ENCODE data around the gene SLC29A1. TPM values are rescaled to one million over a fixed set of nuclear protein-coding genes. Genes with fewer than 3 reads are reported as not detected.

SLC29A1 gene
- total and polyA plus RNA-seq, 9 of the 15 experiments (the other 6 are each of a cell fraction or from before 2014, with no cell fraction given), result 18.9 to 170 (median 57.7) TPM

DNA sequence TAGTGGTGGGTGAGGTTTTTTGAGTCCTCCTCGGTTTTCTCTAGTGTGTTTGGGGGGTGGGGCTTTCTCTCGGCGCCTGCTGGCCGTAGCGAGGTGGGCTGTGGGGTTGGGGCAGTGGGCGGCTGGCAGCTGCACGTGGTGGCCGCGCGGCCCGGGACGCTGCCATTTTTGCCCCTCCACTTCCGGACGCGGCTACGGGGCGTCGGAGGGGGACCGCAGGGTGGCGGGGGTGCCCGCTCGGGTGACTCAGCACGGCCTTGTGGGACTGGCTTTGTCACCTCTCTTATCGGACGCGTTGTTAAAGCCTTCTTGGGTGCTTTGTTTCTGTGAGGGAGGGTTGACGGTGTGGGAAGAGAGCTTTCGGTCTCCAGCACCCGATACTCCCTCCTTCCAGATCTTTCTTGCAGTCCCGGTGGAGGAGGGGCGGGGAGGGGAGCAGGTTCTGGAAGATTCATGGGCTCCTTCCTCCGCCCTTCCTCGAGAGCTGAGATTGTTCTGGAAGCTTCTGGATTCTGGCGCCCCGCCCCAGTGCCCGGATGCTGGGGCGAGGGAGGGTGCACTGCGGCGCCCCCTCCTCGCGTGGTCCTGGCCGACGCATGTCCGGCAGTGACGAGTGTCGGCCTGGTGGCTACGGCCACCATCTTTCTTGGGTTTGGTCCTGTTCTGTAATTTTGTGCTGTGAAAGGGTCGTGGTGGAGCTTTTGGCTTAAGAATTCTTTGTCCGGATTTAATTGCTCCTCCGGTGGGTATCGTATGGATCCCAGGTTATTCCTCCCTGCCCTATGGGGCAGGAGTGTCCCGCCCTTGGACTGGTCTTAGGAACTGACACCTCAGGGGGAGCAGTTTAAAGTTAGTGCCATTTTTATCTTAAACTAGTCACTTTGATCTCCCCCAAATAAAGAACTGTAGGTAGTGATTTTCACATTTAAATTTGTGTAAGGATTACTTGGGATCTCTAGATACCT lies 24.2 kb downstream of the SLC29A1 start:
- Histone ChIP-seq H3K4me2 (ENCODE audit: insufficient read depth, low read length) (peak overlapping the region; percentile 99), H2AFZ (ENCODE audit: low read depth, low read length) (no peak overlapping the region), H4K20me1 (replicated peaks; ENCODE audit: control insufficient read depth, insufficient read depth, low read length) (peaks cover 53% of the 10 kb centered on the region), H3K9ac (ENCODE audit: insufficient read depth in 1 of 2, low read depth in 2 of 2, low read length in 2 of 2) (peak overlapping the region; percentile 95 to 100), H3K4me3 (peak overlapping the region; percentile 94), H3K9me1 (ENCODE audit: control insufficient read depth, insufficient read depth, low read length) (peaks cover 11% of the 10 kb centered on the region), H3K27ac (ENCODE audit: extremely low read depth, low read depth, low read length) (peak overlapping the region; percentile 98), H3K4me1 (replicated peaks in 1 of 2; ENCODE audit: control insufficient read depth in 2 of 2, insufficient read depth in 2 of 2, low read length in 2 of 2) (peaks cover 22 to 34% of the 10 kb centered on the region in 2 experiments), H3K36me3 (ENCODE audit: control insufficient read depth, insufficient read depth, low read length) (peaks cover 56% of the 10 kb centered on the region), H3K9me3 (replicated peaks; ENCODE audit: control insufficient read depth, insufficient read depth, low read depth, low read length) (no peaks in the 10 kb centered on the region), H3K79me2 (ENCODE audit: control insufficient read depth, insufficient read depth, low read length) (peaks cover 59% of the 10 kb centered on the region), H3K27me3 (ENCODE audit: control insufficient read depth in 2 of 2, insufficient read depth in 2 of 2, low read length in 2 of 2) (no peaks in the 10 kb centered on the region)
- WGBS (ENCODE audit: insufficient coverage, low coverage, missing lambda C conversion rate), result under 1% methylated on average over 47 of the region's 52 CpGs
- ChIA-PET CTCF (ENCODE audit: low intra/inter-chr PET ratio) (no interaction called here), POLR2A (interaction anchor here (0.5 to 7.4 kb wide), 67 partner anchors 8 to 887 kb away, joined by 3 to 144 read pairs (median 4); partner anchors contain the start of genes AARS2, CAPN11, GTPBP2 and MYMX)
- DNase-seq (ENCODE audit: extremely low read depth in 1 of 4, low spot score in 3 of 4), result peak; percentile 80 to 93 (median 84)
- in situ Hi-C loops (cut with MboI) (no loop called here), intact Hi-C loops (cut with micrococcal nuclease) (no loop called here)
- no TSS peak for BruUV-seq (replicated peaks)
- peak; percentile 79 for ATAC-seq
- FAIRE-seq, result peak; percentile 67
- peak; percentile 99 for TF ChIP-seq SAP30 (IDR thresholded peaks at IDR 0.05; ENCODE audit: borderline replicate concordance, insufficient read depth, low read depth, low read length, poor library complexity, severe bottlenecking)
- no peak for TF ChIP-seq ZNF121 (CRISPR knock-in tag; conservative IDR thresholded peaks at IDR 0.05)
- TF ChIP-seq HOXB6 (CRISPR knock-in tag; IDR thresholded peaks at IDR 0.05; ENCODE audit: borderline replicate concordance), result no peak
- TF ChIP-seq, protein P1, sequence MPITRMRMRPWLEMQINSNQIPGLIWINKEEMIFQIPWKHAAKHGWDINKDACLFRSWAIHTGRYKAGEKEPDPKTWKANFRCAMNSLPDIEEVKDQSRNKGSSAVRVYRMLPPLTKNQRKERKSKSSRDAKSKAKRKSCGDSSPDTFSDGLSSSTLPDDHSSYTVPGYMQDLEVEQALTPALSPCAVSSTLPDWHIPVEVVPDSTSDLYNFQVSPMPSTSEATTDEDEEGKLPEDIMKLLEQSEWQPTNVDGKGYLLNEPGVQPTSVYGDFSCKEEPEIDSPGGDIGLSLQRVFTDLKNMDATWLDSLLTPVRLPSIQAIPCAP (CRISPR knock-in tag; IDR thresholded peaks at IDR 0.05; ENCODE audit: borderline replicate concordance), result peak; percentile 89
- TF ChIP-seq ZNF57 (CRISPR knock-in tag; IDR thresholded peaks at IDR 0.05), result no peak
- TF ChIP-seq ZNF282 (CRISPR knock-in tag; IDR thresholded peaks at IDR 0.05), result peak; percentile 15; the same call in 1 of the 2 replicates
- TF ChIP-seq ZNF584 (CRISPR knock-in tag; IDR thresholded peaks at IDR 0.05; ENCODE audit: low read depth), result peak; percentile 78; the same call in 1 of the 2 replicates
- TF ChIP-seq GTF2F1 (IDR thresholded peaks at IDR 0.05; ENCODE audit: low read depth, low read length), result no peak
- TF ChIP-seq ZNF184 (CRISPR knock-in tag; IDR thresholded peaks at IDR 0.05), result no peak
- TF ChIP-seq ELF4 (CRISPR knock-in tag; IDR thresholded peaks at IDR 0.05), result peak; percentile 93; the same call in 1 of the 2 replicates
- TF ChIP-seq, protein P2, sequence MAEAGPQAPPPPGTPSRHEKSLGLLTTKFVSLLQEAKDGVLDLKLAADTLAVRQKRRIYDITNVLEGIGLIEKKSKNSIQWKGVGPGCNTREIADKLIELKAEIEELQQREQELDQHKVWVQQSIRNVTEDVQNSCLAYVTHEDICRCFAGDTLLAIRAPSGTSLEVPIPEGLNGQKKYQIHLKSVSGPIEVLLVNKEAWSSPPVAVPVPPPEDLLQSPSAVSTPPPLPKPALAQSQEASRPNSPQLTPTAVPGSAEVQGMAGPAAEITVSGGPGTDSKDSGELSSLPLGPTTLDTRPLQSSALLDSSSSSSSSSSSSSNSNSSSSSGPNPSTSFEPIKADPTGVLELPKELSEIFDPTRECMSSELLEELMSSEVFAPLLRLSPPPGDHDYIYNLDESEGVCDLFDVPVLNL (CRISPR knock-in tag; IDR thresholded peaks at IDR 0.05; ENCODE audit: low read depth), result no peak; the same call in 1 of the 2 replicates
- TF ChIP-seq, protein P3, sequence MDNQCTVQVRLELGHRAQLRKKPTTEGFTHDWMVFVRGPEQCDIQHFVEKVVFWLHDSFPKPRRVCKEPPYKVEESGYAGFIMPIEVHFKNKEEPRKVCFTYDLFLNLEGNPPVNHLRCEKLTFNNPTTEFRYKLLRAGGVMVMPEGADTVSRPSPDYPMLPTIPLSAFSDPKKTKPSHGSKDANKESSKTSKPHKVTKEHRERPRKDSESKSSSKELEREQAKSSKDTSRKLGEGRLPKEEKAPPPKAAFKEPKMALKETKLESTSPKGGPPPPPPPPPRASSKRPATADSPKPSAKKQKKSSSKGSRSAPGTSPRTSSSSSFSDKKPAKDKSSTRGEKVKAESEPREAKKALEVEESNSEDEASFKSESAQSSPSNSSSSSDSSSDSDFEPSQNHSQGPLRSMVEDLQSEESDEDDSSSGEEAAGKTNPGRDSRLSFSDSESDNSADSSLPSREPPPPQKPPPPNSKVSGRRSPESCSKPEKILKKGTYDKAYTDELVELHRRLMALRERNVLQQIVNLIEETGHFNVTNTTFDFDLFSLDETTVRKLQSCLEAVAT (IDR thresholded peaks at IDR 0.05), result 0 out of 4 replicates have a peak, but pooled peaks of 1 of the 2 experiments have one; percentile 36
- peak; percentile 93 for TF ChIP-seq ZNF316 (IDR thresholded peaks at IDR 0.05)
- no peak for TF ChIP-seq XRCC5 (IDR thresholded peaks at IDR 0.05; ENCODE audit: low read depth, low read length)
